HG03457 (cell line): ENCODE results near the gene DNAH1.
"Not testable (repeated sequence)": the region's sequence is repeated elsewhere in the genome, so short reads cannot be mapped to it uniquely, and the experiment has no call there.

ENCODE experiments used
- ATAC-seq: cut with Tn5 transposase; IDR thresholded peaks from one replicate; pipeline ENCODE4 v1.9.1; 2021; ENCODE audit warnings: moderate number of reproducible peaks; ENCODE audit not compliant: unreplicated experiment

Gene DNAH1

GRCh38 chr3:52331906-52332305, 15.8 kb downstream of the DNAH1 start:
- ATAC-seq: no peak

GRCh38 chr3:52333869-52334557, 17.9 kb downstream of the DNAH1 start:
- ATAC-seq: no peak

- ATAC-seq: not testable (repeated sequence)
These were observed 22.0 kb downstream of the DNAH1 start for GRCh38 chr3:52338131-52338530.

- no peak for ATAC-seq
These were observed 23.5 kb downstream of the DNAH1 start for GRCh38 chr3:52339612-52340011.

- no peak for ATAC-seq
These were observed 25.0 kb downstream of the DNAH1 start for GRCh38 chr3:52341123-52341522.

GRCh38 chr3:52343946-52344600, 28.0 kb downstream of the DNAH1 start:
- ATAC-seq: no peak

- no peak for ATAC-seq
These were observed 29.5 kb downstream of the DNAH1 start for GRCh38 chr3:52345521-52346109.

- ATAC-seq: no peak
These were observed 30.8 kb downstream of the DNAH1 start for GRCh38 chr3:52346623-52347530.

- no peak for ATAC-seq
These were observed 31.9 kb downstream of the DNAH1 start for GRCh38 chr3:52347716-52348635.

GRCh38 chr3:52349131-52349530, 33.0 kb downstream of the DNAH1 start:
- ATAC-seq: no peak

- no peak for ATAC-seq
These were observed 33.7 kb downstream of the DNAH1 start for GRCh38 chr3:52349611-52350395.

- ATAC-seq: no peak
These were observed 34.3 kb downstream of the DNAH1 start for GRCh38 chr3:52350416-52350815.

- no peak for ATAC-seq
These were observed 35.1 kb downstream of the DNAH1 start for GRCh38 chr3:52350981-52351761.

- ATAC-seq: no peak
These were observed 35.7 kb downstream of the DNAH1 start for GRCh38 chr3:52351762-52352368.

GRCh38 chr3:52352566-52352965, 36.4 kb downstream of the DNAH1 start:
- ATAC-seq: no peak

- ATAC-seq: no peak
These were observed 37.3 kb downstream of the DNAH1 start for GRCh38 chr3:52353291-52353855.

GRCh38 chr3:52354676-52355075, 38.6 kb downstream of the DNAH1 start:
- no peak for ATAC-seq

GRCh38 chr3:52355526-52355925, 39.4 kb downstream of the DNAH1 start:
- ATAC-seq: no peak
